HUES48 (cell line): ENCODE data around the gene CALML6.

Experiments
- H3K27ac ChIP-seq: one replicate; pipeline ENCODE4 v1.7.0; 2013; ENCODE audit warnings: low read depth, low read length, inconsistent platforms
- H3K27me3 ChIP-seq: 2 replicates; pipeline ENCODE4 v1.6.1; 2013; ENCODE audit warnings: mild to moderate bottlenecking, low read length; ENCODE audit not compliant: control insufficient read depth, insufficient read depth
- H3K36me3 ChIP-seq: 2 replicates; pipeline ENCODE4 v1.6.1; 2013; ENCODE audit warnings: low read length; ENCODE audit not compliant: control insufficient read depth, insufficient read depth
- H3K4me1 ChIP-seq: 2 replicates; pipeline ENCODE4 v1.6.1; 2013; ENCODE audit warnings: mild to moderate bottlenecking, low read length; ENCODE audit not compliant: control insufficient read depth, insufficient read depth
- H3K4me3 ChIP-seq: 2 replicates; pipeline ENCODE4 v1.5.1; 2013; ENCODE audit warnings: mild to moderate bottlenecking, low read depth, low read length
- H3K9ac ChIP-seq: 2 replicates; pipeline ENCODE4 v1.6.1; 2013; ENCODE audit warnings: mild to moderate bottlenecking, low read depth, low read length, moderate library complexity
- H3K9me3 ChIP-seq: 2 replicates; pipeline ENCODE4 v1.6.1; 2013; ENCODE audit warnings: low read length; ENCODE audit not compliant: control insufficient read depth, insufficient read depth

CALML6 gene

DNA sequence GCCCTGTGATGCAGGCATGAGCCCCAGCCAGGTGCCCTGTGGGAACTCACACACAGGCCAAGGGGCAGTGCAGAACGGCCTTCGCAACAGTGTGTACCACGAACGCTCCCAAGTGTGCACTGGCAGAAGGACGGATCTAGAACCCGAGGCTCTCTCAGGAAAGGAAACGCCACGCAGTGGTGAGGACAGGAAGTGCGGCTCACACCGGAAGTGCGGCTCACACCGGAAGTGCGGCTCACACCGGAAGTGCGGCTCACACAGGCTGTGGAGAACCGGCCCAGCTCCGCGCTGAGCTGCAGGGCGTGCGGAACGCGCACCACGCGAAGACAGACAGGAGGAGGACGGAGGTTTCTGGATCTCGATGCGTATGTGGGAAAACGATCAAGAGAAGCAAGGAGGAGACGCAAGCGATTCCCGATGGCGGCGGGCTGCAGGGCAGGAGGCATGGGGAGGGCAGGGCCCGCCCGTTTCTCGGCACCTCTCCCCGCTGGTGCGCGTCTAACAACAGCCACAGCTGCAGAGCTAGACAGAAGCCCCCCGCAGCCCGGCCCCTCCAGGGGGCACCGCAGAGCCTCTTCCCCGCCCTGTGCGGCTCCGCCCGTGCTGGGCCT lies 39.9 kb downstream of the CALML6 start:
- Histone ChIP-seq H3K4me1 (no peaks in the 10 kb centered on the region), H3K27me3 (no peaks in the 10 kb centered on the region), H3K9ac (no peak overlapping the region), H3K9me3 (no peaks in the 10 kb centered on the region), H3K36me3 (no peaks in the 10 kb centered on the region), H3K27ac (no peak overlapping the region), H3K4me3 (no peak overlapping the region)

DNA sequence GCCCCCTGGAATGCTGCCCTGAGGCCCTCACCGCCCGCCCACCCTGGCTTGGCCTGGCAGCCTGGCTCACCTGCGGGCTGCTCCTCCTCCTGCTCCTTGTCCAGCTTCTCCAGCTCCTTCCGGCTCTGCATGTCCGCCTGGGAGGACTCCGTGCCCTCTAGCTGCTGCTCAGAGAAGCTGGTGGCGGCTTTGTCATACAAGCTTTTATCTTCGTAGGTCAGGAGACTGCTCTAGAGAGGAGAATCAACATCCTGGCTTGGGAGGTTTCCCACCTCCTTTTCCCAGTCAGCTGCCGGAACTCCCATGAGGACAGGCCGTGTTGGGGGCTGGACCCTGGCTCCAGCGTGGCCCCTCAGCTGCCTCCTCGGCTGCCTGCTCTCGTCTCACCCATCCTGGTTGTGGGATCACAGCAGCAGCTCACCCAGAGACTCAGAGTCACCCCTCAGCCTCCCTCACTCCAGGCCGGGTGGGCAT lies 40.6 kb downstream of the CALML6 start:
- Histone ChIP-seq H3K27me3 (no peaks in the 10 kb centered on the region), H3K4me1 (no peaks in the 10 kb centered on the region)

DNA sequence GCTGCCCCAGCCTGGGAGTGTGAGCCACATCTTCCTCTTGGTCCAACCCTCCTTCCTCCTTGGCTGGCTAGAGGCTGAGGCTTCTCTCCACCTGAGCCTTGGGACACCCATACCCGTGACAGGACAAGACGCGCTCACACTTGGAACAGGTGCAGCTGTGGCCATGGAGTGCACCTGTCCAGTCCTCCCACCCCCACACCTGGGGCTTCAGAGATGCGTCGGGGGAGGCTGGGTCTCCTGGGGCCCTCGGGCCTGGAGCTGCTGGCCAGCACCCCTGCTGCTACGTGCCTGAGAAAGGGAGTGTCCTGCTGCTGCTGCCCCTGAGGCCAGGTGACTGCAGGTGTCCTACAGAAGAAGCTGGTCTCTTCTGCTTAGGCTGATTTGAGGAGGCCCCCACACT lies 41.0 kb downstream of the CALML6 start:
- H3K9me3 ChIP-seq: no peaks in the 10 kb centered on the region
- H3K4me3 ChIP-seq: no peak overlapping the region
- H3K27me3 ChIP-seq: no peaks in the 10 kb centered on the region
- no peak overlapping the region for H3K9ac ChIP-seq
- H3K27ac ChIP-seq: no peak overlapping the region
- no peaks in the 10 kb centered on the region for H3K36me3 ChIP-seq
- peaks cover 3% of the 10 kb centered on the region for H3K4me1 ChIP-seq

More for the DNA sequence above, 40.6 kb downstream of the CALML6 start:
- Histone ChIP-seq H3K4me3 (no peak overlapping the region), H3K27ac (no peak overlapping the region), H3K9me3 (no peaks in the 10 kb centered on the region), H3K9ac (no peak overlapping the region), H3K36me3 (no peaks in the 10 kb centered on the region)

DNA sequence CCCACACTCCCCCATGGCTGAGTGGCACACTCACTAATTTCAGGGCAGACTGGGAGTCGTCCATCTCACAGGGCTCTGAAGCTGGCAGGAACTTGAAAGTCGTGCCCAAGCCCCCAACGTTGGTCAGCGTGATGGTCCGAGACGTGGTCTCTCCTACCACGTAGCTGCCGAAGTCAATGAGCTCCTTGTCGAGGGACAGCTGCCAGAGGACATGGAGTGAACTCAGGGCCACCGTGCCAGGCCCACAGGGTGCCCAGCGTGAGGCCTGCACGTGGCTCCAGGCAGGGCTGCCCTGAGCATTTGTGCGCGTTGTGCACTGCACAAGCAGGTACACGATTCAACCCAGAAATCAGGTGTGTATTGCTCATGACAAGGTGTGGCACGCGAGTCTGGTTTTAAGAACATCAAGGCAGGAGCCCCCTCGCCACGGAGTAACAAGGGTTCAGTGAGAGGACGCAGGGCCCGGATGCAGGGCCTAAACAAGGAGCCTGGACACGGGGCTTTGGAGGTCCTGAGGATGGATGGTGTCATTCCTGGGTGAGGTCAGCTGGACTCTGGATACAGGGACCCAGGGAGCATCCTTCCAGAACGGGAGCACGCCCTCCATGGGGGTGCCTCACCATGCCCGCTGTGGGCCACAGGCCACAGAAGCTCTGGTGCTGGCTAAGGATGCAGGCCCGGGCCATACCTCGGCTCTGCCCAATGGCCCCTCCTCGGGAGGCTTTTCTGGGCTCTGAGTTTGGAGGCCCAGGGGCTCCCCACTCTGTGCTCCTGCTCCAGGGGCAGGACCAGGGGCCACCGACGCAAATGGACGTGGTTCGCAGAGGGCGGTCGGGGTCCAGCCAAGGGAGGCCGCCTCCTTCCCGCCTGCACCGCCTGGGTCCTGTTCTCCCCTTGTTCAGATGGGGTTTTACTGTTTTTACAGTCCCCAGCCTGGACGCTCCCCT lies 41.8 kb downstream of the CALML6 start:
- no peak overlapping the region for H3K9ac ChIP-seq
- peaks cover 9% of the 10 kb centered on the region for H3K4me1 ChIP-seq
- H3K9me3 ChIP-seq: no peaks in the 10 kb centered on the region
- no peak overlapping the region for H3K4me3 ChIP-seq
- H3K27me3 ChIP-seq: no peaks in the 10 kb centered on the region
- no peak overlapping the region for H3K27ac ChIP-seq
- H3K36me3 ChIP-seq: no peaks in the 10 kb centered on the region

DNA sequence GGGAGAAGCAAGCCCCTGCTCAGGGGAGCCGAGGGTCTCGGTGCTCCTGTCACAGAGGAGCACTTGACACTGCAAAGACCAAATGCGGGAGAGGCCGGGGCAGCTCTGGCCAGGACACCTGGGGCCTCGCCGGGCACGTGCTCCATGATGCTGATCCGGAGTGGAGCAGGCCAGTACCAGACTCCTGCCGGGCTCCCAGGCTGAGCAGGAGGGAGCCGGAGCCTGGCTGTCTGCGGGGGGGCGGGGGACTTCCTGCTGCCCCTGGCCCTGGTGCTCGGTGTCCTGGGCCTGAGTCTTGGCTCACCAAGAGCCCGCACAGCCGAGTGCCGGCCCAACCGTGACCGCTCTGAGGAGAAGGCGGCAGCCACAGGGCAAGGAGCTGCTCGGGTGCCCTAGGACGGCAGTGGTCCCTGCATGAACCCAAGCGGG lies 42.5 kb downstream of the CALML6 start:
- no peak overlapping the region for H3K27ac ChIP-seq
- peaks cover 9% of the 10 kb centered on the region for H3K4me1 ChIP-seq
- no peaks in the 10 kb centered on the region for H3K27me3 ChIP-seq
- no peak overlapping the region for H3K4me3 ChIP-seq
- no peak overlapping the region for H3K9ac ChIP-seq
- H3K9me3 ChIP-seq: no peaks in the 10 kb centered on the region
- no peaks in the 10 kb centered on the region for H3K36me3 ChIP-seq

DNA sequence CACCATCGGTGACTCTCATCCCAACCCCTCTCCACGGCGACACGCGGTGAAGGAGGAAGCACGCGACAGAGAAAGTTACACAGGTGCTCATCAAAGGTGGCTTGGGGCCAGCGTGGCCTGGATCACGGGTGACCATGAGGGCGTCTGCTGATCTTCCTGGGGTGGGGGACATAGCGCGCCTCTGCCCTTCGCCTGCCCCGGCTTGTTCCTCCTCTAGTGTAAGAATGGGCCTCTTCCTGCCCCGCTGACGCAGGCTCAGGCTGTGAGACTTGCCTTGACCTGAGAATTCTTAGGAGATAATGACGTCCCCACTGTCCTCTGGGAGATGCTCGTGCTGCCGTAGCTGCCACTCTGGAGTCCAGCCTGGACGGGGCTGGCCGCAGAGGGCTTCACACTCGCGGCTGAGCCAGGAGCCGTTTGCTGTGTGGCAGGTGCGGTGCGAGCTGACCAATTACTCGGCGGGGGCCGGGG lies 43.0 kb downstream of the CALML6 start:
- Histone ChIP-seq H3K27me3 (no peaks in the 10 kb centered on the region), H3K4me1 (peaks cover 9% of the 10 kb centered on the region), H3K4me3 (no peak overlapping the region), H3K27ac (no peak overlapping the region), H3K36me3 (no peaks in the 10 kb centered on the region), H3K9me3 (no peaks in the 10 kb centered on the region), H3K9ac (no peak overlapping the region)

DNA sequence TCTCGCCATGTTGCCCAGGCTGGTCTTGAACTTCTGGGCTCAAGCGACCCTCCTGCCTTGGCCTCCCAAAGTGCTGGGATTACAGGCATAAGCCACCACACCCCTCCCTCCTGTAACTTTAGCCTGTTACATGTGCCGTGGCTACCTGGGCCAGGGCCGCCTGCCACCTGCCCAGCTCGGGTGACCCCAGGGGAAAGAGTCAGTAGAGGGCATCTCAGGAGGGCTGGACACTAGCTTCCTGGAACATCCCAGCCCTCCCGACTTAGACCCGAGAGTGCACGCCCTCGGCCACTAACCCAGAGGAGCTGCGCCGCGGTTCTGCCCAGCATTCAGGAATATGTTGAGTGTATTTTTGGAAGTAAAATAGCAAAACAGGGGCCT lies 44.4 kb downstream of the CALML6 start:
- no peak overlapping the region for H3K4me3 ChIP-seq
- H3K9ac ChIP-seq: no peak overlapping the region
- no peaks in the 10 kb centered on the region for H3K36me3 ChIP-seq
- H3K4me1 ChIP-seq: peaks cover 9% of the 10 kb centered on the region
- no peak overlapping the region for H3K27ac ChIP-seq
- H3K27me3 ChIP-seq: no peaks in the 10 kb centered on the region
- H3K9me3 ChIP-seq: no peaks in the 10 kb centered on the region

DNA sequence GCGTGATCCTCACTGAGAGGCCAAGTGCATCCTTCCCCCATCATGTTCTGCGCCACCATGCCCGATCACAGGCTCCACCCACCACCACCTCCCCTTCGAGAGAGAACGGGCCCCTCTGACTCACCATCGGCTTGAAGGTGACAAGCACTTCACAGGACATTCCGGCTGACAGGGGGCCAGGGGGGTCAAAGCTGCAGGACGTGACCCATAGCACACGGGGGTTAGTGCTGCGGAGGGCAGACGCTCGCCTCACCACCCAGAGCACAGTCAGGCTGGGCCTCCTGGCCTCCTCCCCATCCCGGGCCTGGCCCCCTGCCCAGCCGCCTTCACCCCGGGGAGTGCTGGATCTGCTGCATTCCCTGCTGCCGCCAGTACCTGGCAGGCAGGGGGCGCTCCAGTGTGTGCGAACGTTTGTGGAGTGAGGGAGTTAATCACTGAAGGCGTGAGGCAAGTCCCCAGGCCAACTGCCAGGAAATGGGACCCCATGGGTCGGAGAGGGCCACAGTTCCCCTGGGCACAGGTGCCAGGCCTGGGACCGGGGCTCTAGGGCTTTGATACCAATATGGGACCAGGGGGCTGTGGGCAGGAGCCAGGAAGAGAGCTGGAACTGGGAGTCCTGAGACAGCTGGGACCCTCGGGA lies 44.9 kb downstream of the CALML6 start:
- Histone ChIP-seq H3K9ac (no peak overlapping the region), H3K27me3 (no peaks in the 10 kb centered on the region), H3K9me3 (no peaks in the 10 kb centered on the region), H3K4me1 (peaks cover 9% of the 10 kb centered on the region), H3K36me3 (no peaks in the 10 kb centered on the region), H3K4me3 (peak overlapping the region; percentile 47), H3K27ac (peak overlapping the region; percentile 3)

DNA sequence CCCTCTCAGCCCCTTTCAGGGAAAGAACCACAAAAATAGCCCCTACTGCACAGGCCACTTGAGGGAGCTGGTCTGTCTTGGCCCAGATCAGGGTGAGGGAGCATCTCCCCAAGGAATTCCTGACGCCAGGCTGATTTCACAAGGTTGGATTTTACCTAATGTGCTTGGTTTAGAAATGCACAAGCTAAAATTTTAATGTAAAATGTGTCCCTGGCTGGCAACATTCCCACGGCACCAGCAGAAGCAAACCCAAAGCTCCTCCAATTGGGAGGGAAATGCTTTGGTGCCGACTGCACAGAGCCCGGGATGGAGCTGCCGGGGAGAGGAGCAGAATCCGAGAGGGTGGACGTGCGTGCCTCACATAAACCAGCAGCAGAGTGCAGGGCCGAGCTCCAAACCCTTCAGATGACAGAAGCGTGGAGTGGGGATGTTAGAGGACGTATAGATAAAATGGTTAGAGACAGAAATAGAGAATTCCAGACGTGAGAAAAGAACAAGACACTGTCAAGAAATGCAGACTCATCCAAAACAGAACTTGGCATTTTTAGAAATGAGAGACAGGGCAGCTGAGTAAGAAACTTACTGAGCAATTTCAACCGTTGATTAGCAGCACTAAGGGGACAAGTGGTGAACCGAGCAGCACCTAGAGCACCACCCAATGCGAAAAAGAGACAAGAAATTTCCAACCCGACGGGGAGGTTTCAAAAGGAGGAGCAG lies 45.6 kb downstream of the CALML6 start:
- peak overlapping the region; percentile 3 for H3K27ac ChIP-seq
- no peak overlapping the region for H3K4me3 ChIP-seq
- H3K27me3 ChIP-seq: no peaks in the 10 kb centered on the region
- no peak overlapping the region for H3K9ac ChIP-seq
- no peaks in the 10 kb centered on the region for H3K36me3 ChIP-seq
- no peaks in the 10 kb centered on the region for H3K9me3 ChIP-seq
- H3K4me1 ChIP-seq: peaks cover 9% of the 10 kb centered on the region

DNA sequence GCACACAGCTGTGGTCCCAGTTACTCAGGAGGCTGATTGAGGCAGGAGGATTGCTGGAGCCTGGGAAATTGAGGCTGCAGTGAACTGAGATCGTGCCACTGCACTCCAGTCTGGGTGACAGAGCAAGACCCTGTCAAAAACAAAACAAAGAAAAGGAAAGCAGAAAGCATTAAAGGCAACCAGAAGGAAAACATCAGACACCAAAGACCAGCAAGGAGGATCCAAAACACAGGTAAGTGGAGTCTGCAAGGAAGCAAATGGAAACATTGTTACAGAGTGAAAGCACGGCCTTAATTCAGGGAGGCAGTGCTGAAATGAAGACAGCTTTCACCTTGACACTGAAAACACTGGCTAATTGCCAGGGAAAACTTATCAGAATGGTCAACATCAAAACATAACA lies 47.7 kb downstream of the CALML6 start:
- Histone ChIP-seq H3K9ac (no peak overlapping the region), H3K36me3 (no peaks in the 10 kb centered on the region), H3K9me3 (no peaks in the 10 kb centered on the region), H3K27ac (no peak overlapping the region), H3K4me1 (peaks cover 9% of the 10 kb centered on the region), H3K27me3 (no peaks in the 10 kb centered on the region), H3K4me3 (no peak overlapping the region)
